Measurements from ENCODE around the gene AKAP6.

Gene AKAP6

DNA sequence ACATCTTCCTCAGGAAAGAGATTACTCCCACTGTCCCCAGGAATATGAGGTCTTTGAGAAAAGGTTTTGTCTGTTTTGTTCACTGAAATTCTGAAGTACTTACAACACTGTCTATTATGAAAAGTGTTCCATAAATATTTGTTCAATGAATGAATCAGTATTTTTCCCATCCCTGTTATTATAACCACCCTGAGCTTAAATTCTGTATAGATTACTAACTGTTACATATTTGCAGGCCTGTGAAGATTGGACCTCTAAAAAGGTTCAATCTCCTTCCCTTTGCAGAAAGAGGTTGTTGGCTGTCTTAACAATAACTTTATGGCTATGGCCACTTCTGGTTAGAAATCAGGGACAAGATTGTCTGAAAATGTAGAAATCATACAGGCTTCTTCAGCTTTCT is 435.0 kb downstream of the AKAP6 start:
- H3K27me3 ChIP-seq (ENCODE audit: control insufficient read depth, low read length) = no peaks in the 10 kb centered on the region
- TF ChIP-seq EZH2phosphoT487 (IDR thresholded peaks at IDR 0.05; ENCODE audit: borderline replicate concordance, low read length) = no peak
- TF ChIP-seq, protein P1, sequence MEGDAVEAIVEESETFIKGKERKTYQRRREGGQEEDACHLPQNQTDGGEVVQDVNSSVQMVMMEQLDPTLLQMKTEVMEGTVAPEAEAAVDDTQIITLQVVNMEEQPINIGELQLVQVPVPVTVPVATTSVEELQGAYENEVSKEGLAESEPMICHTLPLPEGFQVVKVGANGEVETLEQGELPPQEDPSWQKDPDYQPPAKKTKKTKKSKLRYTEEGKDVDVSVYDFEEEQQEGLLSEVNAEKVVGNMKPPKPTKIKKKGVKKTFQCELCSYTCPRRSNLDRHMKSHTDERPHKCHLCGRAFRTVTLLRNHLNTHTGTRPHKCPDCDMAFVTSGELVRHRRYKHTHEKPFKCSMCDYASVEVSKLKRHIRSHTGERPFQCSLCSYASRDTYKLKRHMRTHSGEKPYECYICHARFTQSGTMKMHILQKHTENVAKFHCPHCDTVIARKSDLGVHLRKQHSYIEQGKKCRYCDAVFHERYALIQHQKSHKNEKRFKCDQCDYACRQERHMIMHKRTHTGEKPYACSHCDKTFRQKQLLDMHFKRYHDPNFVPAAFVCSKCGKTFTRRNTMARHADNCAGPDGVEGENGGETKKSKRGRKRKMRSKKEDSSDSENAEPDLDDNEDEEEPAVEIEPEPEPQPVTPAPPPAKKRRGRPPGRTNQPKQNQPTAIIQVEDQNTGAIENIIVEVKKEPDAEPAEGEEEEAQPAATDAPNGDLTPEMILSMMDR (IDR thresholded peaks at IDR 0.05; ENCODE audit: low read depth, low read length, poor library complexity, severe bottlenecking) = no peak
- no peaks in the 10 kb centered on the region for H3K79me2 ChIP-seq (ENCODE audit: control insufficient read depth, low read length)

GRCh38 chr14:32770422-32770821 is 441.3 kb downstream of the AKAP6 start:
- TF ChIP-seq, protein P1 (IDR thresholded peaks at IDR 0.05; ENCODE audit: low read depth, low read length, poor library complexity, severe bottlenecking) = no peak
- no peak for TF ChIP-seq EZH2phosphoT487 (IDR thresholded peaks at IDR 0.05; ENCODE audit: borderline replicate concordance, low read length)
- Histone ChIP-seq H3K9me3 (ENCODE audit: control insufficient read depth, insufficient read depth, low read length) (no peaks in the 10 kb centered on the region), H3K79me2 (ENCODE audit: control insufficient read depth, low read length) (no peaks in the 10 kb centered on the region), H3K36me3 (ENCODE audit: control insufficient read depth, low read length) (no peaks in the 10 kb centered on the region), H3K27ac (ENCODE audit: low read depth, low read length) (no peak overlapping the region), H4K20me1 (ENCODE audit: control insufficient read depth, insufficient read depth, low read depth, low read length) (no peaks in the 10 kb centered on the region), H3K4me2 (ENCODE audit: low read length) (no peak overlapping the region), H3F3A (ENCODE audit: control insufficient read depth, insufficient read depth) (no peaks in the 10 kb centered on the region), H3K4me1 (ENCODE audit: control insufficient read depth, low read length) (no peaks in the 10 kb centered on the region), H3K9me2 (replicated peaks; ENCODE audit: control insufficient read depth, low read length) (no peaks in the 10 kb centered on the region), H3K27me3 (ENCODE audit: control insufficient read depth, low read length) (no peaks in the 10 kb centered on the region), H3K4me3 (ENCODE audit: low read length) (no peak overlapping the region)

More for the DNA sequence above, 435.0 kb downstream of the AKAP6 start:
- Histone ChIP-seq H3K9me3 (ENCODE audit: control insufficient read depth, insufficient read depth, low read length) (no peaks in the 10 kb centered on the region), H3K9me2 (replicated peaks; ENCODE audit: control insufficient read depth, low read length) (no peaks in the 10 kb centered on the region), H4K20me1 (ENCODE audit: control insufficient read depth, insufficient read depth, low read depth, low read length) (no peaks in the 10 kb centered on the region), H3K4me3 (ENCODE audit: low read length) (no peak overlapping the region), H3K4me1 (ENCODE audit: control insufficient read depth, low read length) (no peaks in the 10 kb centered on the region), H3F3A (ENCODE audit: control insufficient read depth, insufficient read depth) (no peaks in the 10 kb centered on the region), H3K36me3 (ENCODE audit: control insufficient read depth, low read length) (no peaks in the 10 kb centered on the region), H3K4me2 (ENCODE audit: low read length) (no peak overlapping the region), H3K27ac (ENCODE audit: low read depth, low read length) (no peak overlapping the region)

DNA sequence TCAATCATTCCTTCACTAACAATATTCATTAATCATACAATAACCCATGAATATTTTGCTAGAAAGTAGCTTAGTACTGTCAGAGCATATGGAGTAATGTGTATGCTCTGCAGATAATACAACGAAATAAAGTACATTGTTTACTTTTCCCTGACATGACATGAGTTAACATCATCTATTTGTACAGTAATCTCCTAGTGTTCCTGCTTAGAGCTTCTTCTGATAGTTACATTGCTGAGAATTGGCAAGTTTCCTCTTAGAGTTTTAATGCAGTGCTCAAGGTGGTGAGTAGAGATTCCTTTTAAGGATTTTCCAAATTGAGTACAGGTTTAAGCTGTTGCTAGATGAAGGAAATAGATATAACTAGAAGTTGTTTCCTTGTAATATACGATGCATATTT is 445.1 kb downstream of the AKAP6 start:
- Histone ChIP-seq H3K9me2 (replicated peaks; ENCODE audit: control insufficient read depth, low read length) (no peaks in the 10 kb centered on the region), H4K20me1 (ENCODE audit: control insufficient read depth, insufficient read depth, low read depth, low read length) (no peaks in the 10 kb centered on the region), H3K27ac (ENCODE audit: low read depth, low read length) (no peak overlapping the region), H3K4me1 (ENCODE audit: control insufficient read depth, low read length) (no peaks in the 10 kb centered on the region), H3K9me3 (ENCODE audit: control insufficient read depth, insufficient read depth, low read length) (no peaks in the 10 kb centered on the region), H3K36me3 (ENCODE audit: control insufficient read depth, low read length) (no peaks in the 10 kb centered on the region), H3K27me3 (ENCODE audit: control insufficient read depth, low read length) (no peaks in the 10 kb centered on the region), H3K4me3 (ENCODE audit: low read length) (no peak overlapping the region), H3F3A (ENCODE audit: control insufficient read depth, insufficient read depth) (no peaks in the 10 kb centered on the region), H3K79me2 (ENCODE audit: control insufficient read depth, low read length) (no peaks in the 10 kb centered on the region), H3K4me2 (ENCODE audit: low read length) (no peak overlapping the region)
- TF ChIP-seq EZH2phosphoT487 (IDR thresholded peaks at IDR 0.05; ENCODE audit: borderline replicate concordance, low read length) = no peak

DNA sequence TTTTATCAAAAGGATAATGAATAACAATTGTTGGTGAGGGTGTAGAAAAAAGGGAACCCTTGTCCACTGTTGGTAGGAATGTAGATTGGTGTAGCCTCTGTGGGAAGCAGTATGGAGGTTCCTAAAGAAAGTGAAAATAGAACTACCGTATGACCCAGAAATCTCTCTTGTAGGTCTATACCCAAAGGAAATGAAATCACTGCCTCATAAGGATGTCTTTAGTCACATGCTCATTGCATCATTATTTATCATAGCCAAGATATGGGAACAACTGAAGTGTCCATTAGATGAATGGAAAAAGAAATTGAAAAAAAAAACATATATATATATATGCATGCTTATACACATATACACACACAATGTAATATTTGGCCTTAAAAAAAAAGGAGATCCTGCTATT is 450.7 kb downstream of the AKAP6 start:
- no peaks in the 10 kb centered on the region for H4K20me1 ChIP-seq (ENCODE audit: control insufficient read depth, insufficient read depth, low read depth, low read length)
- no peaks in the 10 kb centered on the region for H3K36me3 ChIP-seq (ENCODE audit: control insufficient read depth, low read length)
- no peak overlapping the region for H3K4me2 ChIP-seq (ENCODE audit: low read length)
- no peaks in the 10 kb centered on the region for H3K27me3 ChIP-seq (ENCODE audit: control insufficient read depth, low read length)
- H3K27ac ChIP-seq (ENCODE audit: low read depth, low read length) = no peak overlapping the region
- H3F3A ChIP-seq (ENCODE audit: control insufficient read depth, insufficient read depth) = no peaks in the 10 kb centered on the region
- no peaks in the 10 kb centered on the region for H3K79me2 ChIP-seq (ENCODE audit: control insufficient read depth, low read length)
- TF ChIP-seq EZH2phosphoT487 (IDR thresholded peaks at IDR 0.05; ENCODE audit: borderline replicate concordance, low read length) = no peak
- TF ChIP-seq, protein P1 (IDR thresholded peaks at IDR 0.05; ENCODE audit: low read depth, low read length, poor library complexity, severe bottlenecking) = no peak
- H3K4me1 ChIP-seq (ENCODE audit: control insufficient read depth, low read length) = no peaks in the 10 kb centered on the region
- no peaks in the 10 kb centered on the region for H3K9me2 ChIP-seq (replicated peaks; ENCODE audit: control insufficient read depth, low read length)
- no peaks in the 10 kb centered on the region for H3K9me3 ChIP-seq (ENCODE audit: control insufficient read depth, insufficient read depth, low read length)
- no peak overlapping the region for H3K4me3 ChIP-seq (ENCODE audit: low read length)
